ENCODE measurements around the gene PNLIPRP1. TPM values are rescaled to one million over a fixed set of nuclear protein-coding genes. Genes with fewer than 3 reads are reported as not detected.

Gene PNLIPRP1
- total RNA-seq, 1 donor, result not detected

GRCh38 chr10:116608686-116609594 is 18.2 kb downstream of the PNLIPRP1 start:
- no peak overlapping the region for H3K4me3 ChIP-seq (ENCODE audit: low read depth, low read length)
- no peak for TF ChIP-seq CTCF (IDR thresholded peaks at IDR 0.05; ENCODE audit: insufficient read depth, low read length)

GRCh38 chr10:116610443-116611152 is 19.8 kb downstream of the PNLIPRP1 start:
- DNase-seq (ENCODE audit: low read depth), result no peak
- H3K4me3 ChIP-seq (ENCODE audit: low read depth, low read length), result no peak overlapping the region
- TF ChIP-seq CTCF (IDR thresholded peaks at IDR 0.05; ENCODE audit: insufficient read depth, low read length), result no peak

More at GRCh38 chr10:116608686-116609594, 18.2 kb downstream of the PNLIPRP1 start:
- DNase-seq (ENCODE audit: low read depth), result no peak

- no peak for TF ChIP-seq CTCF (IDR thresholded peaks at IDR 0.05; ENCODE audit: insufficient read depth, low read length)
- no peak for DNase-seq (ENCODE audit: low read depth)
- no peak overlapping the region for H3K4me3 ChIP-seq (ENCODE audit: low read depth, low read length)
Observed at GRCh38 chr10:116611153-116611545, 20.4 kb downstream of the PNLIPRP1 start.

GRCh38 chr10:116612107-116612769 is 21.5 kb downstream of the PNLIPRP1 start:
- no peak for DNase-seq (ENCODE audit: low read depth)
- no peak overlapping the region for H3K4me3 ChIP-seq (ENCODE audit: low read depth, low read length)
- TF ChIP-seq CTCF (IDR thresholded peaks at IDR 0.05; ENCODE audit: insufficient read depth, low read length), result no peak

GRCh38 chr10:116613471-116613870 is 22.7 kb downstream of the PNLIPRP1 start:
- no peak for DNase-seq (ENCODE audit: low read depth)
- no peak for TF ChIP-seq CTCF (IDR thresholded peaks at IDR 0.05; ENCODE audit: insufficient read depth, low read length)
- H3K4me3 ChIP-seq (ENCODE audit: low read depth, low read length), result no peak overlapping the region

GRCh38 chr10:116614796-116615195 is 24.0 kb downstream of the PNLIPRP1 start:
- TF ChIP-seq CTCF (IDR thresholded peaks at IDR 0.05; ENCODE audit: insufficient read depth, low read length), result no peak
- no peak for DNase-seq (ENCODE audit: low read depth)
- H3K4me3 ChIP-seq (ENCODE audit: low read depth, low read length), result no peak overlapping the region
